Right lobe of liver (tissue), 6 donors: ENCODE results near the gene UBE2R2. TPM values are rescaled to one million over a fixed set of nuclear protein-coding genes. Genes with fewer than 3 reads are reported as not detected.

ENCODE experiments used
- ATAC-seq, 4 donors: fragments of 200-7000 bp; cut with Tn5 transposase; one replicate each; pipeline ENCODE4 v1.9.1; 2020; ENCODE audit warnings: mild to moderate bottlenecking in 4 of 4, moderate library complexity in 4 of 4
- DNase-seq, 3 donors: peaks; one replicate each; pipeline ENCODE4 v3.0.0-alpha.2; 2020
- H3K27ac ChIP-seq, 3 donors: fragments of 200-600 bp; one replicate each; pipeline ENCODE4 v1.8.0; 2022
- H3K27me3 ChIP-seq, 2 donors: fragments of 200-600 bp; one replicate each; pipeline ENCODE4 v1.8.0; 2022
- H3K36me3 ChIP-seq, 4 donors: fragments of 200-600 bp; sonication (generic) in 1 of 4; one replicate each; pipeline versions ENCODE4 v1.5.1 to v1.8.0; 2017 to 2022; ENCODE audit warnings: control low read depth in 1 of 4
- H3K4me1 ChIP-seq, 4 donors: fragments of 200-600 bp; sonication (generic) in 1 of 4; one replicate each; pipeline versions ENCODE4 v1.5.1 to v1.8.0; 2017 to 2022; ENCODE audit warnings: control low read depth in 1 of 4
- H3K4me3 ChIP-seq, 3 donors: fragments of 200-600 bp; one replicate each; pipeline ENCODE4 v1.8.0; 2022
- H3K9me3 ChIP-seq, 4 donors: fragments of 200-600 bp; sonication (generic) in 1 of 4; one replicate each; pipeline versions ENCODE4 v1.5.1 to v1.8.0; 2017 to 2022; ENCODE audit warnings: control low read depth in 1 of 4
- POLR2A ChIP-seq: fragments of 450-650 bp; IDR thresholded peaks from one replicate; pipeline ENCODE4 v1.6.1; 2017; ENCODE audit warnings: antibody characterized with exemption, mild to moderate bottlenecking
- WGBS: methylation state at CpG from one replicate; pipeline ENCODE4 v1.1.6; 2018; ENCODE audit warnings: low coverage, low lambda C conversion rate; ENCODE audit not compliant: insufficient coverage; ENCODE audit errors: missing lambda C conversion rate; 5-methylcytosine and 5-hydroxymethylcytosine counted together
- intact Hi-C, 2 donors: fragments of 100-400 bp; cut with DNase I; formaldehyde crosslinking; loops; one replicate each; pipeline versions ENCODE4 v1.11.2 to v1.14.1; 2022
- total RNA-seq, 6 experiments: library from RNA; depleted of rRNA in 2 of 6; stranded (reverse); fragments of >200 nt in 2 of 6; fragmentation: NEBNext Ultra II Directional in 3 of 6; extraction: Animal tissue kit (Norgen Biotek cat#: 25700) in 3 of 6; gene quantifications; one replicate each; pipeline versions ENCODE4 v1.1.0 to v1.2.4, GENCODE V29; 2016 to 2023
- TF ChIP-seq, protein P1 (sequence below), 4 donors: fragments of 200-600 bp in 3 of 4; fragments of 450-650 bp in 1 of 4; IDR thresholded peaks; one replicate each; pipeline versions ENCODE4 v1.5.1 to v1.8.0; 2016 to 2022; ENCODE audit warnings: antibody characterized with exemption in 4 of 4, mild to moderate bottlenecking in 2 of 4
- donor health status: DM: no; HTN: yes; CAD: no.
- donor health status: DM: no; HTN: no; CAD: no.
- donor health status: DM: no; HTN: no; CAD: no.
- donor health status: DM: no; HTN: yes; CAD: no.
- donor health status: DM: no; HTN: yes; CAD: no.

UBE2R2 gene
- total RNA-seq, 6 experiments from 2014 or later = 21.1 to 27.4 (median 21.8) TPM

DNA sequence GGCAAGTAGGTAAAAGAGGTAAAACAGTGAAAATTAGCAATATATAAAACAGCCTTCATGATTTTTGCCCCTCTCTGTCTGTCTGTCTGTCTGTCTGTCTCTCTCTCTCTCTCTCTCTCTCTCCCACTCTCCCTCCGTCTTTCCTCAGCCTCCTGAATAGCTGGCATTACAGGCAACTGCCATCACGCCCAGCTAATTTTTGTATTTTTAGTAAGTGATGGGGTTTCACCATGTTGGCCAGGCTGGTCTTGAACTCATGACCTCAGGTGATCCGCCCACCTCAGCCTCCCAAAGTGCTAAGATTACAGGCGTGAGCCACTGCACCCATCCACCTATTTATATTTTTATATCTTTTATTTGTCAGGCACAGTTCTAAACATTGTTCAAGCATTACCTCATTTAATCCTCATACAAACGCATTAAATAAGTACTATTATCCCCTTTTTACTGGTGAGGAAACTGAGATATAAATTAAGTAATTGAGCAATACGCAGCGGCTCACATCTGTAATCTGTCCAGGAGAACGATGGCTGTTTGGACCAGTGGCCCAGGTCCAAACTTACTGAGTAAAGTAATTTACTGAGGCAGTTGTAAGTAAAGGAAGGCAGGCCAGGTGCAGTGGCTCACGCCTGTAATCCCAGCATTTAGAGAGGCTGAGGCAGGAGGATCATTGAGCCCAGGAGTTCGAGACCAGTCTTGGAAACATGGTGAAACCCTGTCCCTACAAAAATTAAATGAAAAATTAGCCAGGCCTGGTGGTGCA, 60.9 kb downstream of the UBE2R2 start:
- DNase-seq = no peak

DNA sequence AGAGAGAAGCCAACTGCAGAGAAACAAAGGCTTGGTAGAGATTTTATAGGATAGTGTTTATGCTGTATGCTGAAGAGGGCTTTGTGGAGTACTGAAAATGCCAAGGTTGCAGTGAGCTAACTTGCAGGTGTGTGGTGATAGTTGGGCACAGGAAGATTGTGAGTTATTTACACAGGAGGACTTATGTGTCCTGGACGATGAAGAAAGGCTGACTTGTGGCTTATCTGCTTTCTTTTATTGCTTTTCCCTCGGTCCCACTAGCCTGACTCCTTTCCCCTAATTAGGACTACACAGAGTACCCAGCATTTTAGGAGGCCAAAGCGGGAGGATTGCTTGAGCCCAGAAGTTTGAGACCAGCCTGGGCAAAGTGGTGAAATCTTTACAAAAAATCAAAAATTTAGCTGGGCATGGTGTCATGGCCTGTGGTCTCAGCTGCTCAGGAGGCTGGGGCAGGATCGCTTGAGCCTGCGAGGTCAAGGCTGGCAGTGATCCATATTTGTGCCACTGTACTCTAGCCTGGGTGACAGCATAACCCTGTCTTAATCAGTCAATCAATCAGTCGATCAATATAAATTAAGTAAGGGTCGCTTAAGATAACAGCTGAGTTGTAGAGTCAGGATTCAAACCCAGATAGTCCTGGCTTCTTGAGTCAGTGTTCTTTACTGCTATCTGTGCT, 61.9 kb downstream of the UBE2R2 start:
- ATAC-seq (peak; percentile 54 to 67 (median 58)), DNase-seq (no peak)
- TF ChIP-seq POLR2A = no peak
- TF ChIP-seq, protein P1, sequence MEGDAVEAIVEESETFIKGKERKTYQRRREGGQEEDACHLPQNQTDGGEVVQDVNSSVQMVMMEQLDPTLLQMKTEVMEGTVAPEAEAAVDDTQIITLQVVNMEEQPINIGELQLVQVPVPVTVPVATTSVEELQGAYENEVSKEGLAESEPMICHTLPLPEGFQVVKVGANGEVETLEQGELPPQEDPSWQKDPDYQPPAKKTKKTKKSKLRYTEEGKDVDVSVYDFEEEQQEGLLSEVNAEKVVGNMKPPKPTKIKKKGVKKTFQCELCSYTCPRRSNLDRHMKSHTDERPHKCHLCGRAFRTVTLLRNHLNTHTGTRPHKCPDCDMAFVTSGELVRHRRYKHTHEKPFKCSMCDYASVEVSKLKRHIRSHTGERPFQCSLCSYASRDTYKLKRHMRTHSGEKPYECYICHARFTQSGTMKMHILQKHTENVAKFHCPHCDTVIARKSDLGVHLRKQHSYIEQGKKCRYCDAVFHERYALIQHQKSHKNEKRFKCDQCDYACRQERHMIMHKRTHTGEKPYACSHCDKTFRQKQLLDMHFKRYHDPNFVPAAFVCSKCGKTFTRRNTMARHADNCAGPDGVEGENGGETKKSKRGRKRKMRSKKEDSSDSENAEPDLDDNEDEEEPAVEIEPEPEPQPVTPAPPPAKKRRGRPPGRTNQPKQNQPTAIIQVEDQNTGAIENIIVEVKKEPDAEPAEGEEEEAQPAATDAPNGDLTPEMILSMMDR (IDR thresholded peaks at IDR 0.05) = no peak
- WGBS = 15% methylated on average over 5 of the region's 7 CpGs
- H3K4me3 ChIP-seq = no peak overlapping the region
- no peak overlapping the region for H3K27ac ChIP-seq
- intact Hi-C loops = no loop called here
- no peaks in the 10 kb centered on the region for H3K36me3 ChIP-seq
- H3K9me3 ChIP-seq = no peaks in the 10 kb centered on the region
- H3K4me1 ChIP-seq = peaks cover 0 to 21% (median 2%) of the 10 kb centered on the region in 4 donors
- no peaks in the 10 kb centered on the region for H3K27me3 ChIP-seq

More for the DNA sequence above, 60.9 kb downstream of the UBE2R2 start:
- peak in 2 of 4 donors; percentile 23 to 32 for ATAC-seq
- no peak overlapping the region for H3K4me3 ChIP-seq
- H3K27me3 ChIP-seq = no peaks in the 10 kb centered on the region
- H3K27ac ChIP-seq = no peak overlapping the region
- 76% methylated on average over 9 of the region's 10 CpGs for WGBS
- intact Hi-C loops = no loop called here
- TF ChIP-seq, protein P1 (IDR thresholded peaks at IDR 0.05) = no peak
- TF ChIP-seq POLR2A = no peak
- H3K36me3 ChIP-seq = no peaks in the 10 kb centered on the region
- no peaks in the 10 kb centered on the region for H3K9me3 ChIP-seq
- H3K4me1 ChIP-seq = peaks cover 0 to 21% (median 2%) of the 10 kb centered on the region in 4 donors

DNA sequence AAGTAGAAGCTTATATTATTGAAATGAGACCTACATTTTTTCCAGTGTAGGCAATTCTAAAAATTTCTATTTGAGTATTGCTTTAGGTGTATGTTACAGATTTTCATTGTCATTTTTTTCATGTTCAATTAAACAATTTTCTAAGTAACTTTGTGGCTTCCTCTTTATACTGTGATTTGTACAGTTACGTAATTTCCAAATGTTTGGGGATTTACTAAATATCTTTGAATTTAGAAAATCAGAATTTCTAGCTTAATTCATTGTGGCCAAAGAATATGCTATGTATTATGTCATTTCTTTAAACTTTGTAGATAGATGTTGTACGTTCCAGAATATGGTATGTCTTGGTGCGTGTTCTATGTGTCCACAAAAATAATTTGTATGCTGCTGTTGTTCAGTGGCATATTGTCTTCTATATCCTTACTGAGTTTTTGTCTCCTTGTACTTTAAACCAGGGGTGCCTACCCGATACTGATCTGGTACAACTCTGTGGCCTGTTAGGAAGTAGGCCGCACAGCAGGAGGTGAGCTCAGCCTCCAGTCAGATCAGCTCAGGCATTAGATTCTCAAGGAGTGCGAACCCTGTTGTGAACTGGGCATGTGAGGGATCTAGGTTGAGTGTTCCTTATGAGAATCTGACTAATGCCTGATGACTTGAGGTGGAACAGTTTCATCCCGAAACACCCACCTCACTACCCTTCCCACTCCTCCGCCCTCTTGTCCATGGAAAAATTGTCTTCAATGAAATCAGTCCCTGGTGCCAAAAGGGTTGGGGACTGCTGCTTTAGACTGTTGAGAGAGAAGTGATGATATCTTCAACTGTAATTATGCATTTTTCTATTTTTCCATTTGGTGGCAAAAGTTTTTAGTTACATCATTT, 63.5 kb downstream of the UBE2R2 start:
- intact Hi-C loops = no loop called here
- Histone ChIP-seq H3K9me3 (no peaks in the 10 kb centered on the region), H3K27ac (no peak overlapping the region), H3K36me3 (no peaks in the 10 kb centered on the region), H3K4me1 (peaks cover 0 to 28% (median 2%) of the 10 kb centered on the region in 4 donors), H3K27me3 (no peaks in the 10 kb centered on the region), H3K4me3 (no peak overlapping the region)
- WGBS = 96% methylated on average over 8 of the region's 8 CpGs
- DNase-seq = no peak
- TF ChIP-seq POLR2A = no peak
- TF ChIP-seq, protein P1 (IDR thresholded peaks at IDR 0.05) = no peak
- ATAC-seq = peak in 1 of 4 donors; percentile 17

DNA sequence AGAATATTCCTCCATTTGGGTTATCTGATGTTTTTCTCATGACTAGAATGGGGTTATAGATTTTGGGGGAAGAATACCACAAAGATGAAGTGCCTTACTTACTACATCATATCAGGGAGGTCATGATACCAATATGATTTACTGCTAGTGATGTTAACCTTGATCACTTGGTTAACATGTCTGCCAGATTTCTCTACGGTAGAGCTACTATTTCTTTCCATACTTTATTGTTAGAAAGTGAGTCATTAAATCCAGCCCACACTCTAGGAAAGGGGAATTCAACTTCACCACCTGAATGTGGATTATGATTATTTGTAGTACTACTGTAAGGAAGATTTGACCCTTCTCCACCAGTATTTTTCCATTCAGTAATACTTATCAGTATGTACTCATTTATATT, 64.7 kb downstream of the UBE2R2 start:
- Histone ChIP-seq H3K4me1 (peaks cover 0 to 28% (median 2%) of the 10 kb centered on the region in 4 donors), H3K4me3 (no peak overlapping the region), H3K27ac (no peak overlapping the region), H3K36me3 (no peaks in the 10 kb centered on the region), H3K27me3 (no peaks in the 10 kb centered on the region), H3K9me3 (no peaks in the 10 kb centered on the region)
- 42% methylated on average over 1 of the region's 1 CpG for WGBS
- no peak for TF ChIP-seq POLR2A
- TF ChIP-seq, protein P1 (IDR thresholded peaks at IDR 0.05) = no peak
- ATAC-seq (no peak), DNase-seq (no peak)
- intact Hi-C loops = no loop called here
